GM10847 (cell line): ENCODE results near the gene SLC26A1.

Source experiments
- POLR2A ChIP-seq: IDR thresholded peaks from 2 replicates; pipeline ENCODE4 v1.6.1; 2011; ENCODE audit not compliant: insufficient read length; ENCODE audit errors: extremely low read depth

The SLC26A1 gene

DNA sequence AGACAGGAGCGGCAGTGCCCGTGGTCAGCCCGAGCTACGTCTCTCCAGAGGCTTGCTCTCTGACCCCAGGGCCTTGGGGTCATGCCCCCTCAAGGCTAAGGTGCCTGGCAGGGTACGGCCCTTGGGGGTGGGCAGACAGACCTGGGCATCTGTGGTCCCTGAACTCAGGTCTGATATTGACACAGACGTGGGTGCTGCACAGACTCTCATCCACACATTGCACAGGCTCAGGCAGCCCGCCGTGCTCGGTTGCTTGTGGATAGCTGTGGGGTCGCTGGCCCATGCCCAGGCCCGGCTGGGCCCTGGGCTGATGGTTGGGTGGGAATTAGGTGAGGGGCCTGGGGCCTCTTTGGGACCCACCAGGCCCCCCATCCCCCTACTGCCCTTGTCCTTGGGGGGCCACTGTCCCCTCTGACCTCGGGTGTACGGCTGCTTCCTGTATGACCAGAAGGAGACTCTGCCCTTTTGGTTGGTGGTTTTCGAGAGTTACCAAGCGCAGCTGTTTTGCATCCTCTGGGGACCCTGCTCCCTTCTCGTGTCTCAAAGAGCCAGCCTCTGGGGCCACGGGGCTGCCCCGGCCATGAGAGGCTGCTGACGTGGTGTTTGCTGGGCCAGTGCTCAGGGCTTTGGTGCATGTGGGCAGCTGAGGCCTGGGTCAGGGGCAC lies 28.3 kb upstream of the SLC26A1 start:
- no peak for TF ChIP-seq POLR2A

DNA sequence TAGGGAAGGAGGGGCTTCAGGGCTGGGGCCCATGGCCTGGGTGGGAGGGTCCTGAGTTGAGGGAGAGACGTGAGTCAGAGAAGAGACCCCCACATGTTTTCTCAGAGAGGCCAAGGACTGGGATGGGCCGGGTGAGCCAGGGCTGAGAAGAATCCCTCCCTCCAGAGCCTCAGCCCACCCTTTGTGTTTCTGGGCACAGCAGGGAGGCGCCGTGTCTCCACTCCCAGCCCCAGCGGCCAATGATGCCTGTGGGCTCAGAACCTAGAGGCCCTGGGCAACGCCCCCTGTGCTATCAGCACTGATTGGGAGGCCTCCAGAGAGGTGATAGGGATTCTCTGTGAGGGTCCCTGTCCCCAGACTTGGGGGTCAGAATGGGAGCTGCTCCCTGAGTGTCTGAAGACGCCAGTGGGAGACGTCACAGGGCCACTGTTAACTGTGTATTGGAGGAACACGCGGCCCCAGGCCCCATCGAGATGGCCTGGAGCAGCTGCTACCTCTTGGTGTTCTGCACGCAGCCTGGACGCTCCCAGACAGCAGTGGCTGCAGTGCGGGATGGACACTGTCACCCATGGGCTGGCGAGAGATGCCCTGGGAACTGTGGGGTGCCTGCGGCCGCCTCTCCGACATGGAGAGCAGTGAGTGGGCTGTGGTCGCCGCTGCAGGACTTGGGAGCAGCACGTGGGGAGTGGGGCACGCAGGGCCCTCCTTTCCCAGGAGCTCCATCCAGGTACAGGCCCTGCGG lies 26.7 kb upstream of the SLC26A1 start:
- TF ChIP-seq POLR2A: no peak

DNA sequence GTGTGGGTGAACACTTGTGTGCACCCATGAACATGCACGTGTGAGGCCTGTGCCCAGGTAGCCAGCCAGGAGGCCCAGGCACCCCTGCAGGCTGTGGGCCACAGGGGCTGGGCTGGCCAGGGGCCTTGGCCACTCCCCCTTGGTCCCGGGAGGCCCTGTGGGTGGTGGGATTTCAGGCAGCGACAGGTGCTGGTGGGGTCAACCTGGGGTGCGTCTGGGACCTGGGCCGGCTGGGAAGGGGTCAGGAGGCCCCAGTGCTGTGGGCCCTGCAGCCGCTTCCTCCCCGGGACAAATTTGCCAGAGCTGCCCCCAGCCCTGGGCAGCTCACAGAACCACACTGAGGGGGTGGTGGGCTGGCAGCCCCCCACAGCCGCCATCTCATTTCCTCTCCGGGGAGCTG lies 26.1 kb upstream of the SLC26A1 start:
- no peak for TF ChIP-seq POLR2A

DNA sequence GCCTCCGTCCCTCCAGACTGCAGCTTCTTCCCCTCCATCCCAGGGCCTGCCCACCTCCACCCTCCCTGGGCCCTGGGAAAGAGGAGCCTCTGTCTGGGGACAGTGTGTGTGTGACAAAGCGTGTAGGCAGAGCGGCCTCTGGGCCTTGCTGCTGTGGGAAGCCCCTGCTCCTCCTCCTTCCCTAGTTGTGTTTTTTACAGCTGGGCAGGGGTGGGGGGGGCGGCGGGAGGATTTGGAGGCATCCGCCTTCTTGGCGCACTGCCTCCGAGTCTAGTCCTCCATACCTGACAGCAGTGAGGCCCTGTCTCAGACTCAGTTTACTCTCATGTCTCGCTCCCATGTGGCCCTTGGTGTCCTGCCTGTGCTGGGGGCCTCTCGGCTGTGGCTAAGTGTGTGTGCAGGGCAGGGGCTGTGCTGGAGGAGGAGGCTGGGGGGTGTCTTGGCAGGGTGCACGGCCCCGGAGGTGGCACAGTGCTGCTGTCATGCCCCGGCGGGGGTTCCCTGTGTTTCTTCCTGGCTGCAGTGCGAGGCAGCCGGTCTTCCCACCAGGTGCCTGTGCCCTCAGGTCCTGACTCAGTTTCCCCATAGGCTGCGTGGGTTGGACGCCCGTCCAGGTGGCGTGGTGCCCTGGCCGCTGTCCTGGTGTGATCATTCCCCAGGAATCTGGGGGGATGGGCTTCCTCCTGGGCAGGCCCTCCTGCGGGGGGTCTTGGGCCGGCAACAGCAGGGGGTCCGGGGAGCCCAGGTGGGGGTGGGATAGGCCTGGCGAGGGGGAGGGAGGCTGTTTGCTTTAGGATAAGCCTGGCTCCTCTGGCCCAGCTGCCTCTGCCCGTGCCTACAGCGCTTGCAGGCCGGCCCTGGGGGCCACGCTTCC lies 25.2 kb upstream of the SLC26A1 start:
- no peak for TF ChIP-seq POLR2A

DNA sequence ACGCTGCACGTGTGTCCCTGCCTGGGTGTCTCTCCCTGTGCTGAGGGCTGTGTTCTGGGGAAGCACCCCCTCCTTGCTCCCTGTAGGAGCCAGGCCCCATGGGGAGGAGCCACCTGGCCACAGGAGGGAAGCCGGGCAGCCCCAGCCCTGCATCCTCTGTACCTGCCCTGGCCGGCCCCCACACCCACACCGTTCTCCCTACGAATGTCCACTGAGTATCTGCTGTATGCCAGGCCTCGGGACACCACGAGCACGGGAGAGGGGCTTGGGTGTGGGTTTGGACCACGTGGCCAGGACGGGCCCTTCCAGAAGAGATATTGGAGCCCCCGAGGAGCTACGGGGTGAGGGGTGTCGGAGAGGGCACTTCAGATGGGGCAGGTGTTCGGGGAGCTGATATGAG lies 24.5 kb upstream of the SLC26A1 start:
- no peak for TF ChIP-seq POLR2A

DNA sequence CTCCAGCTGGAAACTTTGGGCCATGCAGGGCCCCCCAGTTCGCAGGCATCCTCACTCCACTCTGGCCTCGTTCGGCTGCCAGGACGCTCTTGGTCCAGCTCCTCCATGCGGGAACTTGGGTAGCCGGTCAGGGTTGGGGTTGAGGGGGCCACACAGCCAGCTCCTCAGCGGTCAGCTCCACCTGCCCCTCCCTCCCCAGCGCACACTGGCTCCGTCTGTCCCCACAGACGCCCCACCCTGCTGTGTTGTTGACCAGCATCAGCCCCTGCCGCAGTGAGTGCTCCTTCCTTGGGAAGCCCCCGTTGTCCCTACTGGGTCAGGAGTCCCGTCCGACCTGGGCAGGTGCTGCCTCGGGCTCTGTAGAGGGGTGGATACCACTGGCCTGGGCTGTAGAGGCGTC lies 24.0 kb upstream of the SLC26A1 start:
- no peak for TF ChIP-seq POLR2A

DNA sequence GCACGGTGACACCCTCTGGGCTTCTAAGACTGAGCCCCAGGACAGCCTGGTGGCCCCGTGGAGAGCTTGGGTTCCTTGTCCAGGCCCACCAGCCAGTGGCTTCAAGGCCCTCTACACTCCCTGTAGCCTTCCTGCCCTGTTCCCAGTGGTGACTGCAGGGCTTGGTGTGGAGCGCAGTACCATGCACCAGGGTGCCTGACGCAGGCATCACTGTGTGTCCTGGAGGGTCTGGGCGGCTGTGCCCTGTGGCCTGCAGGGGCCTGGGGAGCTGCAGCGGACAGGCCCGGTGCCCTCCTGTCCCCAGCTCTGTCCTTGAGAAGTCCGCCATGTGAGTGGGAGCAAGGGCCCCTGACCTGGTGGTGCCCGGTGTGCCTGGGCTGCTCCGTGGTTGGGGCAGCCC lies 22.5 kb upstream of the SLC26A1 start:
- TF ChIP-seq POLR2A: no peak

DNA sequence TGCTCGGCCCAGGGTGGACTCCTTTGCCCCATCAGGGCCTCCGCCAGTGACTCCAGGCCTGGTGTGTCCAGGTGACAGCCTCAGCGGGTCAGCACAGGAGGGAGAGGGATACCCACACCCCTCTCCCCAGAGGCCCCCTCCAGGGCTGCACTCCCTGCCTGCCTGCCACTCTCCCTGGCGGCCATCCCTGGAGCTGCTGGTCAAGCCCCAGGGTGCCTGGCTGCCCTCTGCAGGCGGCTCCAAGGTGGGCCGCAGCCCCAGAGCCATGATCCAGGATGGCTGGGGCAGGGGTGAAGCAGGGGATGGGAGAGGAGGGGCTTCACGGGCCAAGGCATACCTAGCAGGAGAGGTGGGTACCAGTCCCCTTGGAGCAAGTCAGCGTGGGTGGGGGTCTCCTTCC lies 22.0 kb upstream of the SLC26A1 start:
- no peak for TF ChIP-seq POLR2A

DNA sequence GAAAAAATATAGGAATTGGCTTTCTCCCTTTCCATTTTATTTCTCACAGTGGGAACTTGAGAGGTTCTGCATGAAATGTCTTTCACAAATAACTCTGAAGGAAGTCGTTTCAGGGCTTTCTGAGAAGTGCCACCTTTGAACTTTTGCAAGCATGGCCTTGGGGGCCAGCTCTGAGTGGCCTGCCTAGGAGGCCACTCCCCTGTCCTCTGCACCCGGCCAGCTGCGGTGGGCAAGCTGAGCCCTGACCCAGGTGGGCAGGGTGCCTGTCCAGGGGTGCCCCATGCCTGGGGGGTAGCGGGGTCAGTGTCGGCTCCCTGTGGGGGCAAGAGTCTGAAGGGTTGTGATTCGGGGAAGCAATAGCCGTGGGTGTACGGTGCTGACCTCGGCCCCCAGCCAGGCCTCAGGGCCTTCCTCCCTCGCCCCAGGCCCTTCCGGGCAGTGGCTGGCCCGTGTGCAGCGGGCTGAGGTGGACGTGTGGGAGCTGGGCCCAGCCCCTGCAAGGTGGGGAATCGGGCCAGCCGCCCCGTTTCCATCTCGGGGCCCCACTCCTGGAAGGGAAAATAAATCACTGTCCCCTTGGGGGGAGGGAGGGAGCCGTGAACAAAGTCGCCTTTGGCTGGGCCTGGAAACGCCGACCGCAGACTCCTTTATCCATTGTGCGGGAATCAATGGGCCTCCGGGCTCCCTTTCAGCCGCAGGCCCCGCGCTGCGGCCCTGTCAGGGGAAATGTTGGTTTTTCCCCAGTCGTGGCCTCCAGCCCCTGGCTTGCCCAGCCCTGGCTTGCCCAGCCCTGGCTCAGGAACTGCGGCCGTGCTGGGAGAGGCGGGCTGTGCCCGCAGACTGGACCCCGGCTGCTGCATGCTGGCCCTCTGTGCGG lies 21.3 kb upstream of the SLC26A1 start:
- no peak for TF ChIP-seq POLR2A

DNA sequence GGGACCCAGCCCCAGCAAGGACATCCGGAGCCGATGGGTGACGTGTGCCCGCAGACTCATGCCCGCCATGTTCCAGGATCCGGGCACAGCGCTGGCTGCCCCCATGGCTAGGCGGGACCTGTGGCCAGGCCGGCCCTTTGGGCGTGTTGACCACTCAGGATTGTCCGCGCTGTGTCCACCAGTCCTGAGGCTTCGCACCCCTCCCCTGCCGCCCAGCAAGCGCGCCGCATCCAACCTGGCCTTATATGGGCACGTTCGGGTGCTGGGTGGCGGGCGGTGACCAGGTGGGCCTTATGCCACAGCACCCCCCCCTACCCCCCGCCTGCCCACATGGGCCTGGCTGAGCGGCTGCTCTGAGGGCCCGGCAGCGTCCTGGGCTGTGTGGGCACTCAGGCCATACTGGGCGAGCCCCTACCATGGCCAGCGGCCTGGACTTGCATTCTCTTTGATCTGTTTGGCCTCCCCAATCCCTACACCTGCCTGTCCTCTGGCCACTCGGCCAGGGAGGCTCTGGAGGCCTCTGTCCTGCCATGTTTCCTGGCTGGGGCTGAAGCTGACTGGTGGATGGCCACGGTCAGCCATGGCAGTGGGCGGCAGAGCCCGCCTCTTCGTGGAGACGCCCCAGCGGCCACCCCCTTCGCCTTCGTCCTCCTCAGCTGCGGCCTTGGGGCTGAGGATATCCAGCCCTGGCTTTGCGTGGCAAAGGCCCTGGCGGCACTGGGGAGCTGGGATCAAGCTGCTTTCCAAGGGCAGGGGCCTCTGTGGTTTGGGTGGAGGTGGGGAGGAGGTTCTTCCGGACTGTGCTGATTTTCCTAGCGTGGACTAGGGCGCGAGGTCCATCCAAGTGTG lies 20.2 kb upstream of the SLC26A1 start:
- no peak for TF ChIP-seq POLR2A

DNA sequence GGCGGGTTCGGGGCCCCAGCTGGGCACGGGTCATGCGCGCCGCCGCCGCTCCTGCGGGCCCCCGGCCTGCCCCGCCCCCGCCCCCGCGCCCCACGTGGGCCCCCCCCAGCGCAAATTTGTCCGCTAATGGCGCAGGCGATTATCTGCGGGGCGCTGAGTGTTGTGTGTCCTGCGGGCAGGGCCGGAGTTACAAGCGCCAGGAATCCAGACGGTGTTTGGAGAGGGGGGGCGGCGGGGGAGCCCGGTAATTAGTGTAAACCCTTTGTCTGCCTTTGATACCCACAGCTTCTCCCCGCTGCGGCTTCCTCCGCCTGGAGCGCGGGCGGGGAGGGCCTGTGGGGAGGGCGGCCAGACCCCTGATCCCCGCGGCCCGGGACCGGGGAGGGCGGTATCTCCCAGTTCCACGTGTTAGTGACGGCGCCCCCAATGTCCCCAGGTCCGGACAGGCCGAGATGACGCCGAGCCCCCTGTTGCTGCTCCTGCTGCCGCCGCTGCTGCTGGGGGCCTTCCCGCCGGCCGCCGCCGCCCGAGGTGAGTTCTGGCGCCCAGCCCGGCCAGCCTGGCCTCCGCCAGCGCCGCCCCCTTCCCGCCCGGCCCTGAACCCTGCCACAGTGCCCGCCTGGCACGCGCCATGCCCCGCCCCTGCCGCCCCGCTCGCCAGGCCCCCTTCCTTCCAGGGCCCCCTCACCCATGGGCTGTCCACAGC lies 19.0 kb upstream of the SLC26A1 start:
- no peak for TF ChIP-seq POLR2A

DNA sequence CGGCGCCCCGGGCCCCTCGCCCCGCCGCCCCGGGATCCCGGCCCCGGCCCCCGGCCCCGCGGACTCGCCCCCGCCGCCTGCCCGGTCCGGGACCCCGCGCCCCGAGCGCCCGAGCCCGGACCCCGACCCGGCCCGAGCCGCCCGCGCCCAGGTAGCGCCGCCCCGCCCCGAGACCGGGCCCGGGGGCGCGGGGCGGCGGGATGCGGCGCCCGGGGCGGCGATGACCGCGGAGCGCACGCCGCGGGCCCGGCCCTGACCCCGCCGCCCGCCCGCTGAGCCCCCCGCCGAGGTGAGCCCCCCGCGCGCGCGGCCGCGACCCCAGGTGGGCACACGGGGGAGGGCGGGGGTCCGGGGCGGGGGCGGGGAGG lies 18.4 kb upstream of the SLC26A1 start:
- no peak for TF ChIP-seq POLR2A

DNA sequence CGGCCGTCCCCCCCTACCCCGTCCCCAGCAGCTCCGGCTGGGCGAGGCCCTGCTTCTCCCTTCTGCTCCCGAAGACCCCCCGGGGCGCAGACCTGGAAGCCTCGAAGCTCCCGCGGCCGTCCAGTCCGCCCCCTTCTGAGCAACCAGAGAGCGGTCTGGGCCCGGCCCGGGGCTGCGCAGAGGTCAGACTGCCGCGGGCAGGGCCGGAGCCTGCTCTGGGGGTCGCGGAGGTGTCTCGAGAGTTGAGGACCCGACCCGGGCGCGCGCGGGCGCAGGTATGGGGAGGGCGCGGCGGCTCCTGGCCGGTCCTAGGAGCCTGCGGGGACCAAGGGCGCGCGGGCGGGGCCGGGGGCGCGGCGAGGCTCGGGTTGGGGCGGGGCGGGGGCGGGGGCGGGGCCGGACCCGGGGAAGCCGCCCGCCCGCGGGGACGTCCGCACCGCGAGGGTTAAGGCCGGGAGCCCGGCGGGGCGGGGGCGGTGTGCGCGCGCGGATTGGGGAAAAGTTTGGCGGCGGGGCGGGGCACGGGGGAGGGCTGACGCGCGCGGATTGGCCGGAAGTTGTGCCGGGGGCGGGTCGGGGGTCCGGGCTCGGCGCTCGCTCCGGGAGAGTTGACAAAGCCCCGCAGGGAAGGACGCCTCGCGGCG lies 17.9 kb upstream of the SLC26A1 start, which contains the start of gene FGFRL1:
Gene FGFRL1 (plus strand): TSS at position 605 of the 644 bp plus-strand sequence. CDS start 860 bp downstream, outside the sequence.
- TF ChIP-seq POLR2A: no peak
